ENCODE data around the gene CFL1. TPM values are rescaled to one million over a fixed set of nuclear protein-coding genes. Genes with fewer than 3 reads are reported as not detected.

CFL1 gene
- total RNA-seq, 1 experiment from 2014 or later = 1,621 TPM

DNA sequence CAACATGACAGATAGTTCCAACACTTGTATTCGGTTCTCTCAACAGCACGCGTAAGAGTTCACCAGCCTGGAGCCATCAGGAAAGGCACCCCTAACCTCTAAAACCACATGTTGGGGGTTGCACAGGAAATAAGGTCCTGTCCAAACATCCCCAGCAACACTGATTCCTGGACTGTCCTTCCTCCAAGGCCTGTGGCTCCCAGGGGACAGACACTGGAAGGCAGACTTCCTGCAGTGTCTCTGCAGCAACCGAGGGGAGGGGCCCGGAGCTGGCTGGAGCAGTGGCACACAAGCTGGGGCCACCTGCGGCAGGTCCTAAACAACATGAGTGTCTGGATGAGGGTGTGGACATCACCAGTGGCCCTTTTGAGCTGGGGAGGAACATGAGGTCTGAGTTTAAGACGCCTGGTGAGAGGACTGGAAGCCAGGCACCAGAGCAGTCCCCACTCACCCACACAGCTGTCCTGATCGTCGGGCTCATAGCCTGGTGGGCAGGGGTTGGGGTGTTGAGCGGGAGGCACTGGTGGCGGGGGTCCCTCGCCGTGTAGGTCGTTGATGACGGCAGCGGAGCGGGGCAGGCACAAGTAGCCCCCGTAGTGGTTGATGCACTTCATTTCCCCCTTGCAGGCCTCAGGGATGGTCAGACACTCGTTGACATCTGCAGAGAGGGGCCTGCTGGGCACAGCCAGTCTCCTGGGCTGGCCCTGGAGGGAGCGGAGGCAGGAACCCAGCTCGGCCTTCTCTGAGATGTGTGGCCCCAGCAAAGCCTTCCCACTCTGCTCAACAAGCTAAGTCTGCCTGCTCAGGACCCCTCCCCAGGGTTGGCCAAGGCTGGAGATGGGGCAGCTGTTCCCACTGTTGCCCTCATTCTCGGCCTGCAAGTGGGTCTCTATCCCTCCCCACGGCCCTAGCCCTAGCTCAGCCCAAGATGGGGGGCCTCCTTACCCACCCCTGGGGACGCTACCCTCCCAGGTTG, 13.0 kb upstream of the CFL1 start:
- DNase-seq (ENCODE audit: low spot score) = no peak

DNA sequence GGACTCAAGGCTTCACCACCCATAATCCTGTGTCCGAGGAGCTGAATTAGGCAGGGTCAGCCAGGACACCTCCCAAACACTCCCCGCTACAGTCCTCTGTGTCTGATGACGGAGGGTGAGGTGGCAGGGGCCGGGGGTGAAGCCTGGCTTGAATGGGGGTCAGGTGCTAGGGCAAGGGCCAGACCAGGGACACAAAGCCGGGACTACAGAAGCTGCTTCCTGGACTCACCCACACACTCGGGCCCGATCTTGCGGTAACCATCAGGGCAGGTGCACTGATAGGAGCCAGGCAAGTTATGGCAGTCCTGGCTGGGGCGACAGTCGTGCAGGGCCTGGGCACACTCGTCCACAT, 12.3 kb upstream of the CFL1 start:
- no peak for DNase-seq (ENCODE audit: low spot score)

GRCh38 chr11:65869643-65870306, 11.8 kb upstream of the CFL1 start:
- DNase-seq (ENCODE audit: low spot score) = no peak

- no peak for DNase-seq (ENCODE audit: low spot score)
These were observed 10.9 kb upstream of the CFL1 start for GRCh38 chr11:65868907-65869306.

GRCh38 chr11:65868076-65868667, 10.2 kb upstream of the CFL1 start:
- DNase-seq (ENCODE audit: low spot score) = no peak

DNA sequence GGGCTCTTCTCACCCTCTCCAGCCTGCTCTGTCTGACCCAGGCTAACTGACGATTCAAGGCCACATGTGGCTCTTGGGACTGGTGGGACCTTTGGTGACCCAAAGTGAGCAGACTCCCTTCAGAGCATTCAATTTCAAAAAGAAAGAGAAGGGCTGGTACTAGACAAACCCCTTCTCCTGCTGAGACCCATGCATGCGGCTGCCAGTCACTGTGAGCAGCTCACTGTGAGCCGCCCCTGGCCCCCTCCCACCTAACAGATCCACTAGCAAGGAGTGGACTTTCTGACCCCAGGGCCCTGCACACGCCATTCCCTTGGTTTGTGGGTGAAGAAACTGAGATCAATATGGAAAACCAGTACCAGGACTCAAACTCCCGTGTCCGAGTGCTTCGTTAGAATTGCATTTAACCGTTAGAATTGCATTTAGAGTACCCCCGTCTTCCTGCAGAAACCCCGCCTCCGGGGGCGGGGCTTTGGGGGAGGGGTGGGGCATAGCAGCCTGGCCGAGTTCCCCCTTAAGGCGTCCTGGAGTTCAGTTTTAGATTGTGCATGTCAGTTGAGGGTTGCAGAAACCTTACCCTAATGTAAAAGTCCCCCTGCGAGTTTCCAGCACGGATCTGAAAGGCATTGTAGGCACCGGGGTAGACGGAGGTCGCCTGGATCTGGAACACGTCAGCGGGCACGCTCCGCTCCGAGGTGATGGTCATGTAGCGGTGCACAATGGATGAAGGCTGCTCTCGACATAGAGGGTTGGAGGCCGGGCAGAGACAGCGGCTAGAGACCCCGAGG, 9.5 kb upstream of the CFL1 start:
- no peak for DNase-seq (ENCODE audit: low spot score)

- DNase-seq (ENCODE audit: low spot score) = no peak
These were observed 8.7 kb upstream of the CFL1 start for GRCh38 chr11:65866509-65867283.

- no peak for DNase-seq (ENCODE audit: low spot score)
These were observed 7.7 kb upstream of the CFL1 start for GRCh38 chr11:65865550-65866172.

GRCh38 chr11:65864706-65865471, 6.9 kb upstream of the CFL1 start:
- DNase-seq (ENCODE audit: low spot score) = no peak

DNA sequence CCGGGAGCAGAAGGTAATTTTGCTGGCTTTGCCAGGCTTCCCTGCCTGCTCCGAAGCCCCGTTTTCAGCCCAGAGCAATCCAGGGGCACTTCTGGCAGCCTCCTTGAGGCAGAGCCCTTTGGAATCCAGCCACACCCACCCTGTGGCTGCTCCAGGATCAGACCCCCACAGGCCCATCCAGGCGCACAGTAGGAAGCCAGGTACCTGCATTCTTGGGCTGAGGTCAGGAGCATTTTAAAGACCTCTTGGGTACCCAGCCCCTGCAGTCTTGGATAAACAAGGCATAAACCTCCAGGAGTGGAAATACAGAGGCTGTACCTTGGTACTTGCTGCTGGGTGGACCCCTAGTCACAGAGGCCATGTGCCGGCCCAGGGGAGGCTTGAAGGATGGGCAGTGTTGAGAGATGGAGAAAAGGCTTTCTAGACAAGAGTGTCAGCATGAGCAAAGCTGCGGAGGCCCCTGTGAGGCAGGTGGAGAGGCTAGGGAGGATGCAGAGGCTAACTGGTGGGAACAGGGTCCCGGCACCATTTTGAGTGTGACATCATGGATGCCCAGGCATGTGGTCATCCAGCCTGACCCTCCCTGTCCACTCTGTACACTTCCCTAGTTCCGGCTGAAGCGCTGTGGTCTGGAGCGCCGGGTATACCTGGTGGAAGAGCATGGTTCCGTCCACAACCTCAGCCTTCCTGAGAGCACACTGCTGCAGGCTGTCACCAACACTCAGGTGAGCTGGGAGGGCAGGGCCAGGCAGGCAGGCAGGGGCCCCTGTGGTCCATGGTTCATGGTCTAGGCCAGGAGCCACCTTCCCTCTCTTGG, 6.1 kb upstream of the CFL1 start:
- DNase-seq (ENCODE audit: low spot score) = no peak

DNA sequence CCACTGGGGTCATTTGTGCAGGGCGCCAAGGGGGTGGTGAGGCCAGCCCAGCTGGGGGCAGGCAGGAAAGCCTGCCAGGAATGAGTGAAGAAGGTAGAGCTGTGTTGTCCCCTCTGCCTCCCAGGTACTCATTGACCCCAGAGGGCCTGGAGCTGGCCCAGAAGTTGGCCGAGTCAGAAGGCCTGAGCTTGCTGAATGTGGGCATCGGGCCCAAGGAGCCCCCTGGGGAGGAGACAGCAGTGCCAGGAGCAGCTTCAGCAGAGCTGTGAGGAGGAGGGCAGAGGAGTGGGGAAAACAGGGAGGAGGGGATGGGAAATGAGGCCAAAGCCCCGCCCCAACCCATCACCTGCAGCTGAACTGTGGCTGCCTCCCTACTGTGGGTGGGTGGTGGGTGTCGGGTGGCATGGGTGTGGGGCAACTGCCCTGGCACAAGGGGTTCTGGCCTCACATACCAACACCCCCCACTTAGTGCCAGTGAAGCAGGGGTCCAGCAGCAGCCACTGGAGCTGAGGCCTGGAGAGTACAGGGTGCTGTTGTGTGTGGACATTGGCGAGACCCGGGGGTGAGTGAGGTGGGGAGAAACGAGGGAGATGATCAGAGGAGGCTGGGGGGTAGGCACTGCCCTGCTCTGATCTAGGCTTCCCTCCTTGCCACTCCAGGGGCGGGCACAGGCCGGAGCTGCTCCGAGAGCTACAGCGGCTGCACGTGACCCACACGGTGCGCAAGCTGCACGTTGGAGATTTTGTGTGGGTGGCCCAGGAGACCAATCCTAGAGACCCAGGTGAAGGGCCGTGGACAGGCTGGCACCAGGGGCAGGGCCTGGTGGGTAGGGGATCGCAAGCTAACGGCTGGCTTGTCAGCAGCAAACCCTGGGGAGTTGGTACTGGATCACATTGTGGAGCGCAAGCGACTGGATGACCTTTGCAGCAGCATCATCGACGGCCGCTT, 5.2 kb upstream of the CFL1 start:
- no peak for DNase-seq (ENCODE audit: low spot score)

DNA sequence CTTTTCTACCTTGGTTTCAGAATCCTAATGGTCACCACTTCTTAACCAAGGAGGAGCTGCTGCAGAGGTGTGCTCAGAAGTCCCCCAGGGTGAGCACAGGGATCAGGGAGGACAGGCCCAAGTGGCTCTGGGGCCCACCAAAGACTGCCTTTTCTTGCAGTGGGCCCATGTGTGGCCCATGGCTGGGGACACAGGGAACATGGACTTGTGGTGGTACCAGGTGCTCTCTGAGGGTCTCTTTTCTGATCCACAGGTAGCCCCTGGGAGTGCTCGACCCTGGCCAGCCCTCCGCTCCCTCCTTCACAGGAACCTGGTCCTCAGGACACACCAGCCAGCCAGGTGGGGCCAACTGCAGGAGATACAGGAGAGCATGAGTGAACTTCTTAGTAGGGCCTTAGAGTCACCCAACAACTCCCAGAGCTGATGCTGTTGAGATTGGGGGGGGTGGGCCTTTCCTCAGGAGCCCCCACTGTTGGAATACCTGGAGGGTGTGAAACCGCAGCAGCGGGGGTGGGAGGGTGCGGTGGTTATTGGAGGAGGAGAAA, 4.3 kb upstream of the CFL1 start:
- no peak for DNase-seq (ENCODE audit: low spot score)

GRCh38 chr11:65861533-65862183, 3.7 kb upstream of the CFL1 start:
- no peak for DNase-seq (ENCODE audit: low spot score)

DNA sequence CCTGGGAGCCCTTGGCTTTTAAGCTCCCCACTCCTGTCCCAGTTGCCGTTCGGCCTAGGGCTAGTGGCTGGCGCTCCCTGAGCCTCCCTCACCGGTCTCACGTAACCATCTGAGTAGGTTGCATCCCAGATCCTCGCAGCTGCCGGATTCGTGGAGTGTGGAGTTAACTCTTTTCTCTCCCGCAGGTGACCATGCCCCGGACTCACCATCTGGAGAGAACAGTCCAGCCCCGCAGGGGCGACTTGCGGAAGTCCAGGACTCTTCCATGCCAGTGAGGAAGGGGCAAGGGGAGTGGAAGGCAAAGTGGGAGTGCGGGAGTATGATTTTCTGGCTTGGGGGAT, 3.2 kb upstream of the CFL1 start:
- DNase-seq (ENCODE audit: low spot score) = no peak

- peak; percentile 97 for DNase-seq (ENCODE audit: low spot score)
These were observed 2.5 kb upstream of the CFL1 start, which contains the start of gene MUS81 for GRCh38 chr11:65860278-65861164. TSS of gene MUS81 (plus strand) at chr11:65860433. CDS start at chr11:65860754, 321 bp downstream.

GRCh38 chr11:65859812-65860277, 1.9 kb upstream of the CFL1 start:
- DNase-seq (ENCODE audit: low spot score) = no peak
